ENCODE results near the gene FUT8.
"Not testable (repeated sequence)": the region's sequence is repeated elsewhere in the genome, so short reads cannot be mapped to it uniquely, and the experiment has no call there.

The FUT8 gene

GRCh38 chr14:65449647-65450046 is 37.1 kb downstream of the FUT8 start:
- no peak for DNase-seq (ENCODE audit: extremely low read depth in 1 of 2, low read depth in 1 of 2)

- no peak for DNase-seq (ENCODE audit: extremely low read depth in 1 of 2, low read depth in 1 of 2)
These were observed 41.4 kb downstream of the FUT8 start for GRCh38 chr14:65453807-65454480.

DNA sequence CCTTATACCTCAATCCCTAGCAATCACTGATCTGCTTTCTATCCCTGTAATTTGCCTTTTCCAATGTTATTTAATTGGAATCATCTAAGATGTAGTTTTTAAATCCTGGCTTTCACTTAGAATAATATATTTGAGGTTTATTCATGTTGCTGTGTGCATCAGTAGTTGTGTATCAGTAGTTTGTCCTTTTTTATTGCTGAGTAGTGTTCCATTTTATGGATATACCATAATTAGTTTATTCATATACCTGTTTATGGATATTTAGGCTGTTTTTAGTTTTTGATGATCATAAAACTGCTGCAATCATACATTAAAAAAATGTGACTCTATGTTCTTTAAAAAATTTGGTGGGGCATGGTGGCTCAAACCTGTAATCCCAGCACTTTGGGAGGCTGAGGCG is 43.7 kb downstream of the FUT8 start:
- no peak for DNase-seq (ENCODE audit: extremely low read depth in 1 of 2, low read depth in 1 of 2)

DNA sequence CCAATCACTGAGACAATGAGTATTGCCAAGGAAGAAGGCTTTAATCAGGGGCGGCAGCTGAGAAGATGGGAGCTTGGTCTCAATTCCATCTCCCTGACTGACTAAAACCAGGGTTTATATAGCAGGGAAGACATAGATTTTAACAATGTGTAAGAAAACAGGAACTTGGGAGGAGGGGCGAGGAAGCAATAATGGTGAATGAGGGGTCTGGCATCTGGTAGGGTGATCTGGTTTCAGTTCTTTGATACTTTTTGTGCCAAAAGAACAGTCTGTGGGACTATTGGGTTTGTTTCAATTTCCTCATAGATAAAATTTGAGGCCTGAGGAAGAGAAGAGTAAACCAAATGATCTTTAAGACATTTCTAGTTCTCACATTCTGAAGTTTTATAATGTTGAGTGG is 49.2 kb downstream of the FUT8 start:
- DNase-seq (ENCODE audit: extremely low read depth in 1 of 2, low read depth in 1 of 2), result no peak

- peak in 1 of 2 donors; percentile 24 for DNase-seq (ENCODE audit: extremely low read depth in 1 of 2, low read depth in 1 of 2)
These were observed 49.9 kb downstream of the FUT8 start for GRCh38 chr14:65462411-65462810.

GRCh38 chr14:65465584-65465983 is 53.1 kb downstream of the FUT8 start:
- DNase-seq (ENCODE audit: extremely low read depth in 1 of 2, low read depth in 1 of 2), result no peak

DNA sequence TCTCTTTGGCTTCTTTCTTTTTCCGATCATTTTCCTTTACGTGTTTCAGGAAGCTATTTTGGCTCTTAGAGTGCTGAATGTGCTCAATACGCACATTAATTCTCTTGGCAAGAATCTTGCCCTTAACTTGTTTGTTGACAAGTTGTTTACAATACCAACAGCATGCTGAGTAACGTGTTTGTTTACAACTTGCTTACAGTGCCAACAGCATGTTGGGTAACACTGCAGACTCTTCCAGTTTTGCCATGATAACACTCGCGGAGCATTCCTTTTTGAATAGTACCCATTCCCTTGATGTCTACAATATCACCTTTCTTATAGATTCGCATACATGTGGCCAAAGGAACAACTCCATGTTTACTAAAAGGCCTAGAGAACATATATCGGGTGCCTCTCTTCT is 55.4 kb downstream of the FUT8 start:
- DNase-seq (ENCODE audit: extremely low read depth in 1 of 2, low read depth in 1 of 2), result not testable (repeated sequence)

GRCh38 chr14:65469903-65470302 is 57.4 kb downstream of the FUT8 start:
- no peak for DNase-seq (ENCODE audit: extremely low read depth in 1 of 2, low read depth in 1 of 2)

DNA sequence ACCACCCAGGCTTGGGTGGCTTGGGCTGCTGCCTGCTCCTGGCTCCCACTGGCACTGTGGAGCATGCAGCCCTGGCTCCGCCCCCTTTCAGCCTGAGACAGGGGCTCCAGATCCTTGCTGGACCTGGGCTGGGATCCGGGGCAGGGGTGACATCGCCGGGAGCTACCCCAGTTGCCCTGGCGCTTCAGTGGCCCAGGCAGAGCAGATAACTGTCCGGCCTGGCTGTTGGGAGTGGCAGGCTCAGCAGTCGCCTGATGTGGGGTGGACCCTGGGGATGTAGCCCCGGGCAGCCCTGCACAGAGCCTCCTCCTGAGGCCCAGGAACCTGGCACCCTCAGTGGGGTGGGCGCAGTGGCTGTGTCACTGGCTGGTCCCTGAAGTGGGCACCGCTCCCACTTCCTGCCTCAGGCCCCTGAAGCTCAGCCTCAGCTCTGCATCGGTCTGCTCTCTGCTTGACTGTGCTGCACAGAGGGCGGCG is 57.9 kb downstream of the FUT8 start:
- no peak for DNase-seq (ENCODE audit: extremely low read depth in 1 of 2, low read depth in 1 of 2)

DNA sequence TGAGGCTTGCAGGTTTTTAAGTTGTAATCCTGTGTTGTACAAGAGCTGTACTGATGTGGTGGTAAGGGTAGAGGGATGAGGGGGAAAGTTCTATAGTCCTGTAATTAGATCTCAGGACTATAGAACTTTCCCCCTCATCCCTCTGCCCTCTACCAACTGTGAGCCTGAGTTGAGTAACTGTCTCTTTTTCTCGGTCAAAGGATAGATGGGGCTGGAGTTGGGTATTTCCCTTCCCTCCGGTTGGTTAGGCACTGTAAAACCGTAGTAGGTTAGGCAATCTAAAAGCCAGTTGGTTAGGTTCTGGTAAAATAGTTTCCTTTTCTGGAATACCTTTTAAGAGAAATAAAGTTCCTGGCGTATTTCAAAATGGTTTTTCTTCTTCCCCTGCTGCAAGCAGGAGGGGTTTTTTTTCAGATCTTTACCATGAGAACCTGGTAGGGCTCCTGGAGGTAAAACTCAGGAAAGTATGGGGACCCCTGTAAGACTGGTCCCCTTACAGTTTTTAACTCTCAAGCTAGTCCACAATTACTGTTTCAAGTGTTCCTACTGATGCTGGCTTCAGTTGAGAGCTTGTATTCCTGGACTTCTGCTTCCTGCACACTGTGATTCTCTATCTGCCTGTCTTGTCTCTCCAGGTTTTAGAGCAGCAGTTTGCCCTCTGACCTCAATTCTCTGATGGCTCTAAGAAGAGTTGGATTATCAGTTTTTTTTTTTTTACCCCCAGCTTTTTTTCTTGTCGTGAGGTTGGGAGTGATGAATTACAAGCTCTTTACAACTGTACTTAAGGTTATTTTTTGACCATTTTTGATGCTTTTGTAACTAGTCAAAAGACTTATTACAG is 58.7 kb downstream of the FUT8 start:
- DNase-seq (ENCODE audit: extremely low read depth in 1 of 2, low read depth in 1 of 2), result no peak

DNA sequence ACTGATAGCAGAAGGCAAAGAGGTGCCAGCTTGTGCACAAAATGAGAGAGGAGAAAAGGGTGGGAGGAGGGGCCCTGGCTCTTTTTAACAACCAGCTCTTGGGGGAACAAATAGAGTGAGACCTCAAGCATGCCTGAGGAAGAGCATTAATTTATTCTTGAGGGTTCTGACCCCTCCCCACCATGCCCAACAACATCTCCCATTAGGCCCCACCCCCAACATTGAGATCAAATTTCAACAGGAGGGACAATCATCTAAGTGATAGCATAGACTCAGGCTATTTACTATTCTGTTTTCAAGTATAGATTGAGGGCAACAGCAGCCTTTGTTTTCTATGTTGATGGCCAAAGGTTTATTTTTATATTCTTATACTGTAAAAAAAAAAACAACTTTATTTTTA is 59.7 kb downstream of the FUT8 start:
- DNase-seq (ENCODE audit: extremely low read depth in 1 of 2, low read depth in 1 of 2), result no peak

- DNase-seq (ENCODE audit: extremely low read depth in 1 of 2, low read depth in 1 of 2), result no peak
These were observed 63.9 kb downstream of the FUT8 start for GRCh38 chr14:65476273-65476941.

DNA sequence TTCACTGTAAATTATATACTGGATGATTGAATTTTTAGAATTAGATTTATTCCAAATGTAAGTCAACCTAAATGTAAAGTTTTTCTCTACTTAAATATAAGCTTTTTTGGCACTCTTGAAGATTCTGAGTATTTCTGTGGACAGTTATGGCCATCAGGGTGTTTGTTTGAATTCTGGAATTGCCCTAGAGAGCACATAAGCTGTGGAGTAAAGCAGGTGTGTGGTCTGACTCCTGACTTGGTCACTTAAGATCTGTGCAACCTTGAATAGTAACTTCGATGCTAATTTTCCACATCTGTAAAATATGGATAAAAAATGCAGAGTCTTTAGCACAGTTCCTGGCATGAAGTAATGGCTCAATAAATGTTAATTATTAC is 64.4 kb downstream of the FUT8 start:
- no peak for DNase-seq (ENCODE audit: extremely low read depth in 1 of 2, low read depth in 1 of 2)

DNA sequence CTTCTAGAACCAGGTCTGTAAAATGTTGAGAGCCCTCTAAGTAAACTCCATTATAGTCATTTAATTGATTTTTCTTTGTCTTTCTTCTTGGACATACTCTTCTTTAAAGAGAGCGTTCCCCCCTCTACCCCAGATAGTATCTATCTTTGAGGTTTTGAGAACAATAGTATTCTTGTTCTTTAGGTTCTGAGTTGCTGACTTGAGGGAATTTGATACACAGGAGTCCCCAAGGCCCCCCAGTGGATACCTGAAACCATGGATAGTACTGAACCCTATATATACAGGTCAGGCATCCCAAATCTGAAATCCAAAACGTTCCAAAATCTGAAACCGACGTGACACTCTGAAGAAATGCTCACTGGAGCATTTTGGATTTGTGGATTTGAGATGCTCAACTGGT is 65.5 kb downstream of the FUT8 start:
- DNase-seq (ENCODE audit: extremely low read depth in 1 of 2, low read depth in 1 of 2), result no peak

DNA sequence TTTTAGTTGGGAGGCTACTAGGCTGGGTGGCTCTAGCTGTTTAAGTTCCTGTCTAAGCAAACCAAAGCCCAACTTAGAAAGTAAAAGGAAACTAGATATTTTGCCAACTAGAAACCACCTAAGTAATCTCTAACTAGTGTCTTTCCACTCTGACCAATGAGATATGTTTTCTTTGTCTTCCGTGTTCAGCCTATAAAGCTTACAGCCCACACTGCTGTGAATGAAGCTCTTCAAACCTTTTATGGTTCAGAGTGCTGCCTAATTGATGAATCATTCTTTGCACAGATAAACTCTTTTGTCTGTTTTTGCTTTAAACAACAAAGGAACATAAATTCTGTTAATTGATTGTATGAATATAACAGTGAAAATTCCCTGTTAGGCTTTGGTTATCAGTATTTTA is 66.1 kb downstream of the FUT8 start:
- DNase-seq (ENCODE audit: extremely low read depth in 1 of 2, low read depth in 1 of 2), result no peak

GRCh38 chr14:65479386-65479785 is 66.9 kb downstream of the FUT8 start:
- no peak for DNase-seq (ENCODE audit: extremely low read depth in 1 of 2, low read depth in 1 of 2)

DNA sequence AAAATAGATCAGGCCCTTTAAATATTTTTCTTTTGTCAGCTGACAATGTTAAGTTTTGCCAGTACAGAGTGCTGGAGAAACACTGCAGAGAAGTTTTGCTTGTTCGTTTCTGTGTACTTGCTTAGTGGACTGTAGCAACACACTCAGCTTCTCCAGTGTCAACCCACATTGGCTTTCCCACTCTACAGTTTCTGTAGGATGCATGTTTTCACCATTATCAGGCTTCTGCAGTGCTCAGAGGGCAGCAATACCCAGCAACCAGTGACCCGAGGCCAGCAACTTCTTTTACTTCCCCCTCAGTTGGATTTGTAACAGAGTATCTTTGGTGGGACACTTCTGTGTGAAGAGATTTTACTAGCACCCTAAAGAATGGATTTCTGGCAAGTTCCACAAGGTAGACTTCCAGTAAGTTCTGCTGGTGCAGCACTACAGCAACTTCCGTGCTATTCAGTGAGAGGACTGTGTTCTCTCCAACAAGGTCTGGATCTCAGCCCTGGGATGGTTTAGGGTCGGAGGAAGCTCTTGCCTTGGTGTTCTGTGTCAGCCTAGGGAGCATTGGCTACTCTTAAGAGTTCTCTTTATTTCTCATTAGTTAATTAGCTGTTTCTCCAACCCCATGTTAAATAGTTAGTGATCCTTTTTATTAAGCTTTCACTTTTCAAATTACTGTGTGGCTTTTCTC is 70.4 kb downstream of the FUT8 start:
- DNase-seq (ENCODE audit: extremely low read depth in 1 of 2, low read depth in 1 of 2), result no peak

DNA sequence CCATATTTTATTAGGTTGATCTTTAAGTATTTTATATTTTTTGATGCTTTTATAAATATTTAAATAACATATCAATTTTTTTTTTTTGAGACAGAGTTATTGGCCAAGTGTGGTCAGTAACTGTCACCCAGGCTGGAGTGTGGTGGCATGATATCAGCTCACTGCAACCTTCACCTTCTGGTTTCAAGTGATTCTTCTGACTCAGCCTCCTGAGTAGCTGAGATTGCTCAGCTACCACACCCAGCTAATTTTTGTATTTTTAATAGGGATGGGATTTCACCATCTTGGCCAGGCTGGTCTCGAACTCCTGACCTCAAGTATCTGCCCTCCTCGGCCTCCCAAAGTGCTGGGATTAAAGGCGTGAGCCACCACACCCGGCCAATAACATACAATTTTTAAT is 71.1 kb downstream of the FUT8 start:
- DNase-seq (ENCODE audit: extremely low read depth in 1 of 2, low read depth in 1 of 2), result no peak

DNA sequence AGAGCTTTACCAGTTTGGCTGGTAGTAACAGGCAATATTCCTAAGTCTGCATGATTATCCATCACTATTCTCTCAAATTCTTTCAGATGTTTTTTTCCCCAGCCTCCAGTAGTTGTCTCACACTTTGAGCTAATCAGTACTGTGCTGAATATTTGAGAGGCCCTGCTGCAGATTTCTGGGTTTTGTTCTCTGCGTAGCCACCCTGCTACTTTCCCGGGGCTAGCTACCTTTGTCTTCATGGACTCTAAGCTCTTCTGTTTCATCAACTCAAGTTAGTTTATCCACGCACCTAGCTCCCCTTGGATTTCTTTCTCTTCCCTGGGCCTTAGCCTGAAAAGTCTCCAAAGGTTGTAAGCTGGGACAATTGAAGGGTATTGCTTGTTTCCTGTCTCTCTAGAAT is 73.0 kb downstream of the FUT8 start:
- DNase-seq (ENCODE audit: extremely low read depth in 1 of 2, low read depth in 1 of 2), result no peak

- DNase-seq (ENCODE audit: extremely low read depth in 1 of 2, low read depth in 1 of 2), result no peak
These were observed 74.3 kb downstream of the FUT8 start for GRCh38 chr14:65486863-65487262.

- DNase-seq (ENCODE audit: extremely low read depth in 1 of 2, low read depth in 1 of 2), result no peak
These were observed 75.4 kb downstream of the FUT8 start for GRCh38 chr14:65487783-65488494.
